Embryonic facial prominence (tissue), 1 donor: ENCODE data around the gene UNC5C.

Source experiments
- DNase-seq: peaks from one replicate; pipeline ENCODE4 v3.0.0-alpha.2; 2016; ENCODE audit errors: extremely low spot score

Gene UNC5C

GRCh38 chr4:95548738-95549245 lies at the start of gene UNC5C:
TSS of gene UNC5C (minus strand) at chr4:95548973.
- peak; percentile 53 for DNase-seq

GRCh38 chr4:95596676-95597075 lies 47.9 kb upstream of the UNC5C start:
- no peak for DNase-seq

- no peak for DNase-seq
These were observed 45.9 kb upstream of the UNC5C start for GRCh38 chr4:95594629-95595028.

GRCh38 chr4:95594013-95594412 lies 45.2 kb upstream of the UNC5C start:
- no peak for DNase-seq

- DNase-seq: no peak
These were observed 42.5 kb upstream of the UNC5C start for GRCh38 chr4:95591278-95591677.

- no peak for DNase-seq
These were observed 41.8 kb upstream of the UNC5C start for GRCh38 chr4:95590615-95591014.

GRCh38 chr4:95585016-95585695 lies 36.4 kb upstream of the UNC5C start:
- no peak for DNase-seq

- DNase-seq: no peak
These were observed 31.5 kb upstream of the UNC5C start for GRCh38 chr4:95580226-95580625.

- no peak for DNase-seq
These were observed 23.7 kb upstream of the UNC5C start for GRCh38 chr4:95572304-95572991.

- DNase-seq: no peak
These were observed 22.8 kb upstream of the UNC5C start for GRCh38 chr4:95571577-95571976.

GRCh38 chr4:95563638-95564337 lies 15.0 kb upstream of the UNC5C start:
- DNase-seq: no peak

- DNase-seq: no peak
These were observed 12.0 kb upstream of the UNC5C start for GRCh38 chr4:95560774-95561173.

GRCh38 chr4:95556207-95556859 lies 7.6 kb upstream of the UNC5C start:
- no peak for DNase-seq

GRCh38 chr4:95552942-95553550 lies 4.3 kb upstream of the UNC5C start:
- DNase-seq: no peak

- DNase-seq: no peak
These were observed 2.9 kb upstream of the UNC5C start for GRCh38 chr4:95551653-95552052.

- no peak for DNase-seq
These were observed 1.6 kb upstream of the UNC5C start for GRCh38 chr4:95550115-95550987.

- no peak for DNase-seq
These were observed 707 bp upstream of the UNC5C start for GRCh38 chr4:95549246-95550114.

GRCh38 chr4:95547715-95548471 lies 880 bp downstream of the UNC5C start:
- peak; percentile 16 for DNase-seq
